Nephron progenitor cell (in vitro differentiated cells): Measurements from ENCODE around the gene CDC42.
"Not testable (repeated sequence)": the region's sequence is repeated elsewhere in the genome, so short reads cannot be mapped to it uniquely, and the experiment has no call there.

Experiments
- DNase-seq: peaks from one replicate; pipeline ENCODE4 v3.0.0; 2021
- H3K27ac Mint-ChIP-seq: 2 replicates; pipeline ENCODE4 v1.8.0; 2021; ENCODE audit warnings: mild to moderate bottlenecking, moderate library complexity, mixed read lengths
- H3K27me3 Mint-ChIP-seq: 2 replicates; pipeline ENCODE4 v1.8.0; 2021; ENCODE audit warnings: mild to moderate bottlenecking, low read depth, mixed read lengths; ENCODE audit not compliant: poor library complexity
- H3K36me3 Mint-ChIP-seq: 2 replicates; pipeline ENCODE4 v1.8.0; 2021; ENCODE audit warnings: low read depth, mixed read lengths
- H3K4me1 Mint-ChIP-seq: 2 replicates; pipeline ENCODE4 v1.8.0; 2021; ENCODE audit warnings: mixed read lengths
- H3K4me3 Mint-ChIP-seq: 2 replicates; pipeline ENCODE4 v1.8.0; 2021; ENCODE audit warnings: mild to moderate bottlenecking, moderate library complexity, mixed read lengths
- H3K9me3 Mint-ChIP-seq: 2 replicates; pipeline ENCODE4 v1.8.0; 2021; ENCODE audit warnings: mild to moderate bottlenecking, moderate library complexity, mixed read lengths
- TF ChIP-seq, protein P1 (sequence below): fragments of 200-600 bp; sonication (generic); IDR thresholded peaks from 2 replicates; pipeline ENCODE4 v1.5.0; 2021; ENCODE audit warnings: antibody characterized with exemption

Gene CDC42

DNA sequence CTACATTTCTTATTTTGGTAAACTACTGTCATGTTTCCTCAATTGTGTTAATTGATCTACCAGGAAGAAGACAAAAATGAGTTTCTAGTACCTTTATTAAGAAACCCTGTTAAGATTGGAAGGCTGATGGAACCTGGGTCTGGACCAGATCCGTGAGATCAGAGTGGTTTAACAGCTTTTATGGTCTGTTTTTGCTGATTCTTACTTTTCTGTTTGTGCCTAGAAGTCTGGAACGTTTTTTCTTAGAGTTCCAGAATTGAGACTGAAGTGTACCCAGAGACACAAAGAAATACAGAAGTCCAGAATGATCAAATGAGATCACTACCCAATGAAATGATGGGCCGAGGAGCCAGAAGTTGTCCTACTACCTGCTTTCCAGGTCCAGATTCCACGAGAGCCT, 22.5 kb upstream of the CDC42 start:
- TF ChIP-seq, protein P1, sequence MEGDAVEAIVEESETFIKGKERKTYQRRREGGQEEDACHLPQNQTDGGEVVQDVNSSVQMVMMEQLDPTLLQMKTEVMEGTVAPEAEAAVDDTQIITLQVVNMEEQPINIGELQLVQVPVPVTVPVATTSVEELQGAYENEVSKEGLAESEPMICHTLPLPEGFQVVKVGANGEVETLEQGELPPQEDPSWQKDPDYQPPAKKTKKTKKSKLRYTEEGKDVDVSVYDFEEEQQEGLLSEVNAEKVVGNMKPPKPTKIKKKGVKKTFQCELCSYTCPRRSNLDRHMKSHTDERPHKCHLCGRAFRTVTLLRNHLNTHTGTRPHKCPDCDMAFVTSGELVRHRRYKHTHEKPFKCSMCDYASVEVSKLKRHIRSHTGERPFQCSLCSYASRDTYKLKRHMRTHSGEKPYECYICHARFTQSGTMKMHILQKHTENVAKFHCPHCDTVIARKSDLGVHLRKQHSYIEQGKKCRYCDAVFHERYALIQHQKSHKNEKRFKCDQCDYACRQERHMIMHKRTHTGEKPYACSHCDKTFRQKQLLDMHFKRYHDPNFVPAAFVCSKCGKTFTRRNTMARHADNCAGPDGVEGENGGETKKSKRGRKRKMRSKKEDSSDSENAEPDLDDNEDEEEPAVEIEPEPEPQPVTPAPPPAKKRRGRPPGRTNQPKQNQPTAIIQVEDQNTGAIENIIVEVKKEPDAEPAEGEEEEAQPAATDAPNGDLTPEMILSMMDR = no peak
- Mint-ChIP-seq H3K4me3 (no peak overlapping the region), H3K4me1 (peaks cover 15% of the 10 kb centered on the region), H3K9me3 (no peaks in the 10 kb centered on the region), H3K27me3 (no peaks in the 10 kb centered on the region), H3K27ac (no peak overlapping the region), H3K36me3 (no peaks in the 10 kb centered on the region)
- no peak for DNase-seq

DNA sequence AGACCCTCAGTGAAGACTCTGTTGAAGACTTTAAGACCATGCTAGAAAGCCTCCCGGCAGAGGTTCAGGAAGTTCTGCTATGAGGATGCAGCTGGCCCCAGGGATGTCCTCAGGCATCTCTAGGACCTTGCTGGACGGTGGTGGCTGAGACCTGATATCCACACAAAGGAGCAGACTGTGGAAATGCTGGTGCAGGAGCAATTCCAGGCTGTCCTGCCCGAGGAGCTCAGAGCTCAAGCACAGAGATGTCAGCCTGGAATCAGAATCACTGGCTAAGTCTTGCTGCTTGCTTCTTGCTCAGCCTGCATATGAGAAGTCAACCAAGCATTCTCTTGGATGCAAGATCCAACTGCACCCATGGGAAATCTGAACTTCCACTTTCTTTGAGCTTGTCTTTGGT, 22.0 kb upstream of the CDC42 start:
- Mint-ChIP-seq H3K9me3 (no peaks in the 10 kb centered on the region), H3K4me1 (peaks cover 12% of the 10 kb centered on the region), H3K27me3 (no peaks in the 10 kb centered on the region), H3K27ac (no peak overlapping the region), H3K36me3 (no peaks in the 10 kb centered on the region), H3K4me3 (no peak overlapping the region)
- TF ChIP-seq, protein P1 = no peak
- DNase-seq = no peak

GRCh38 chr1:22031214-22031962, 21.1 kb upstream of the CDC42 start:
- no peaks in the 10 kb centered on the region for H3K9me3 Mint-ChIP-seq
- H3K36me3 Mint-ChIP-seq = no peaks in the 10 kb centered on the region
- TF ChIP-seq, protein P1 = no peak
- no peak overlapping the region for H3K27ac Mint-ChIP-seq
- no peak overlapping the region for H3K4me3 Mint-ChIP-seq
- H3K4me1 Mint-ChIP-seq = peaks cover 4% of the 10 kb centered on the region
- no peaks in the 10 kb centered on the region for H3K27me3 Mint-ChIP-seq
- DNase-seq = no peak

DNA sequence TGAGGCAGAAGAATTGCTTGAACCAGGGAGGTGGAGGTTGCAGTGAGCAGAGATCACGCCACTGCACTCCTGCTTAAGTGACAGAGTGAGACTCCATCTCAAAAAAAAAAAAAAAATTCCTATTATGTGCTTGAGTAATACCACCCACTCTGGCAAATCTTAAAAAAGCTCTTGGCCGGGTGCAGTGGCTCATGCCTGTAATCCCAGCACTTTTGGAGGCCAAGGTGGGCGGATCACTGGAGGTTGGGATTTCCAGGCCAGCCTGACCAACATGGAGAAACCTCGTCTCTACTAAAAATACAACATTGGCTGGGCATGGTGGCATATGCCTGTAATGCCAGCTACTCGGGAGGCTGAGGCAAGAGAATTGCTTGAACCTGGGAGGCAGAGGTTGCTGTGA, 17.7 kb upstream of the CDC42 start:
- H3K4me3 Mint-ChIP-seq, H3K27ac Mint-ChIP-seq: not testable (repeated sequence)

GRCh38 chr1:22037520-22037919, 15.0 kb upstream of the CDC42 start:
- Mint-ChIP-seq H3K9me3 (no peaks in the 10 kb centered on the region), H3K4me1 (peaks cover 26% of the 10 kb centered on the region), H3K27me3 (peaks cover 6% of the 10 kb centered on the region), H3K27ac (no peak overlapping the region), H3K4me3 (no peak overlapping the region), H3K36me3 (no peaks in the 10 kb centered on the region)
- no peak for DNase-seq
- TF ChIP-seq, protein P1 = no peak

More for the DNA sequence above, 17.7 kb upstream of the CDC42 start:
- not testable (repeated sequence) for H3K36me3 Mint-ChIP-seq, DNase-seq, H3K9me3 Mint-ChIP-seq, H3K27me3 Mint-ChIP-seq
- peaks cover 19% of the 10 kb centered on the region for H3K4me1 Mint-ChIP-seq

DNA sequence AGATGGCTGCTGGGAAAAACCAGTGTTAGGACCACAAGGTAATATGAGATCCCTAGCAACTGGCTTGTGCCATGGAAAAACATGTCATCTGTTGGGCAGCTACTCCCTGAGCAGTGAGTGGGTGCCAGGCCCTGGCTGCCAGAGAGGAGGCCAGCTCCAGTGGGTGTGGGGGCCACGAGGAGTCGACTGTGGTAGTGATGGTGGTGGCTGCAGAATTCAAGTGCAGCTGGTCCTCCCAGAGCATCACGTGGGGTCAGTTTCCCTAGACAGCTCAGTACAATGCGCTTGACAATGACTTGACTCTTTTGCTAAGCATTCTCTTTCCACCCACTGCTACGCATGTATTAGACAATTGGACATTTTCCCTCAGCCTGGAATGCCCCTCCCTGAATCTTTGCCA, 14.5 kb upstream of the CDC42 start:
- peaks cover 6% of the 10 kb centered on the region for H3K27me3 Mint-ChIP-seq
- no peak overlapping the region for H3K4me3 Mint-ChIP-seq
- no peak overlapping the region for H3K27ac Mint-ChIP-seq
- no peaks in the 10 kb centered on the region for H3K36me3 Mint-ChIP-seq
- no peaks in the 10 kb centered on the region for H3K9me3 Mint-ChIP-seq
- TF ChIP-seq, protein P1 = no peak
- H3K4me1 Mint-ChIP-seq = peaks cover 30% of the 10 kb centered on the region
- no peak for DNase-seq
